Brain microvascular endothelial cell (primary cell): ENCODE measurements around the gene SLC30A9.

Experiments
- DNase-seq: peaks from one replicate; pipeline ENCODE4 v3.0.0-alpha.2; 2020
- H3K27ac ChIP-seq: fragments of 250-450 bp; sonication (Bioruptor Pico); 2 replicates; pipeline ENCODE4 v1.5.1; 2020; ENCODE audit warnings: mild to moderate bottlenecking, moderate library complexity
- H3K27me3 ChIP-seq: fragments of 250-450 bp; sonication (Bioruptor Pico); replicated peaks from 2 replicates; pipeline ENCODE4 v1.5.1; 2020; ENCODE audit warnings: mild to moderate bottlenecking
- H3K36me3 ChIP-seq: fragments of 250-450 bp; sonication (Bioruptor Pico); replicated peaks from 2 replicates; pipeline ENCODE4 v1.5.1; 2020; ENCODE audit warnings: mild to moderate bottlenecking
- H3K4me3 ChIP-seq: 2 replicates; pipeline ENCODE4 v1.5.1; 2011; ENCODE audit warnings: low read depth, mild to moderate bottlenecking, control low read depth, low read length, moderate library complexity
- CTCF ChIP-seq: IDR thresholded peaks from 2 replicates; pipeline ENCODE4 v1.5.1; 2011; ENCODE audit warnings: low read depth, mild to moderate bottlenecking, moderate library complexity, low read length, control low read depth, inconsistent platforms; ENCODE audit errors: missing control alignments
- in situ Hi-C: cut with HindIII; loops from 2 replicates; pipeline ENCODE4 v1.10.0; 2017; ENCODE audit warnings: low sequenced_read_pairs, low pct_ligation_motif_present

SLC30A9 gene

GRCh38 chr4:41990365-41991111 is at the start of gene SLC30A9:
Gene SLC30A9 (plus strand): TSS chr4:41990530. CDS start chr4:41990652, 122 bp downstream.
- in situ Hi-C loops = no loop called here
- TF ChIP-seq CTCF = peak; percentile 60
- DNase-seq = peak; percentile 92
- H3K4me3 ChIP-seq = peak within 1 kb of the TSS; percentile 89
- H3K27me3 ChIP-seq = no peaks in the 10 kb centered on the region
- H3K27ac ChIP-seq = peak within 1 kb of the TSS; percentile 76
- no peaks in the 10 kb centered on the region for H3K36me3 ChIP-seq

GRCh38 chr4:41940834-41941233 is 49.5 kb upstream of the SLC30A9 start:
- Histone ChIP-seq H3K4me3 (no peak overlapping the region), H3K27ac (no peak overlapping the region), H3K27me3 (no peaks in the 10 kb centered on the region), H3K36me3 (peaks cover 17% of the 10 kb centered on the region)
- in situ Hi-C loops = no loop called here
- TF ChIP-seq CTCF = no peak
- DNase-seq = no peak

- DNase-seq = no peak
- no peaks in the 10 kb centered on the region for H3K27me3 ChIP-seq
- H3K36me3 ChIP-seq = peaks cover 17% of the 10 kb centered on the region
- no peak for TF ChIP-seq CTCF
- H3K4me3 ChIP-seq = no peak overlapping the region
- H3K27ac ChIP-seq = no peak overlapping the region
- in situ Hi-C loops = no loop called here
Observed at GRCh38 chr4:41943506-41943905, 46.8 kb upstream of the SLC30A9 start.

- Histone ChIP-seq H3K36me3 (peaks cover 15% of the 10 kb centered on the region), H3K4me3 (no peak overlapping the region), H3K27me3 (no peaks in the 10 kb centered on the region), H3K27ac (no peak overlapping the region)
- no peak for DNase-seq
- in situ Hi-C loops = no loop called here
- TF ChIP-seq CTCF = no peak
Observed at GRCh38 chr4:41944089-41944488, 46.2 kb upstream of the SLC30A9 start.

GRCh38 chr4:41949531-41949930 is 40.8 kb upstream of the SLC30A9 start:
- peaks cover 24% of the 10 kb centered on the region for H3K36me3 ChIP-seq
- in situ Hi-C loops = no loop called here

More at GRCh38 chr4:41949531-41949930, 40.8 kb upstream of the SLC30A9 start:
- no peaks in the 10 kb centered on the region for H3K27me3 ChIP-seq
- DNase-seq = no peak
- H3K27ac ChIP-seq = no peak overlapping the region
- TF ChIP-seq CTCF = no peak
- no peak overlapping the region for H3K4me3 ChIP-seq
